Panc1 (cell line): ENCODE measurements around the gene BUD31. TPM values are rescaled to one million over a fixed set of nuclear protein-coding genes. Genes with fewer than 3 reads are reported as not detected.
A peak's percentile ranks its signal among the peaks of the same experiment; 100 is the strongest.

Source experiments
- ATAC-seq: fragments of 200-7000 bp; cut with Tn5 transposase; 2 replicates; pipeline ENCODE4 v1.9.1; 2020; ENCODE audit warnings: mild to moderate bottlenecking, moderate library complexity
- BruUV-seq: library from RNA; stranded (reverse); fragments of 400-500 nt; replicated peaks from 2 replicates; lab custom pipeline; 2021; lab: Mats Ljungman, UMichigan
- CTCF ChIA-PET: fragments of 300-600 bp; sonication (Branson Sonifier 250); formaldehyde crosslinking; loops from one replicate; lab custom pipeline; 2022; ENCODE audit warnings: antibody characterized with exemption; lab: Charles Lee
- POLR2A ChIA-PET: fragments of 300-600 bp; sonication (Branson Sonifier 250); formaldehyde crosslinking; loops from one replicate; lab custom pipeline; 2022; ENCODE audit warnings: antibody characterized with exemption; lab: Charles Lee
- DNase-seq: peaks from one replicate; pipeline ENCODE4 v3.0.0-alpha.2; 2010; ENCODE audit warnings: low read depth, low spot score
- H3K27ac ChIP-seq: 2 replicates; pipeline ENCODE4 v1.5.1; 2011; ENCODE audit warnings: mild to moderate bottlenecking, low read length, inconsistent platforms
- H3K27me3 ChIP-seq: fragments of 200-500 bp; sonication (Bioruptor generic); 2 replicates; pipeline ENCODE4 v1.6.0; 2014; ENCODE audit warnings: low read length, inconsistent platforms; ENCODE audit not compliant: control insufficient read depth, insufficient read depth
- H3K36me3 ChIP-seq: fragments of 200-500 bp; sonication (Bioruptor generic); 2 replicates; pipeline ENCODE4 v1.5.1; 2014; ENCODE audit warnings: inconsistent platforms, mild to moderate bottlenecking, low read length, moderate library complexity; ENCODE audit not compliant: control insufficient read depth, insufficient read depth
- H3K4me1 ChIP-seq: 2 replicates; pipeline ENCODE4 v1.5.1; 2011; ENCODE audit warnings: inconsistent platforms, mild to moderate bottlenecking, low read length, moderate library complexity; ENCODE audit not compliant: control insufficient read depth, insufficient read depth
- H3K4me3 ChIP-seq, 2 experiments: 2 replicates each; pipeline ENCODE4 v1.5.1; 2011 to 2012; ENCODE audit warnings: low read depth in 2 of 2, low read length in 2 of 2, mild to moderate bottlenecking in 2 of 2, inconsistent platforms in 1 of 2, moderate library complexity in 1 of 2
- H3K9me3 ChIP-seq: fragments of 200-500 bp; sonication (Bioruptor generic); 2 replicates; pipeline ENCODE4 v1.5.1; 2014; ENCODE audit warnings: low read depth, mild to moderate bottlenecking, inconsistent platforms, low read length, moderate library complexity; ENCODE audit not compliant: control insufficient read depth, insufficient read depth
- CTCF ChIP-seq: fragments of 450-650 bp; IDR thresholded peaks from 2 replicates; pipeline ENCODE4 v1.5.1; 2017; ENCODE audit warnings: mild to moderate bottlenecking
- POLR2AphosphoS5 ChIP-seq: IDR thresholded peaks from 2 replicates; pipeline ENCODE4 v1.6.1; 2012; ENCODE audit warnings: mild to moderate bottlenecking, low read depth, low read length, moderate library complexity
- REST ChIP-seq, 2 experiments: IDR thresholded peaks; 2 replicates each; pipeline ENCODE4 v1.6.1; 2011 to 2012; ENCODE audit warnings: low read depth in 2 of 2, control low read depth in 1 of 2, low read length in 1 of 2, mild to moderate bottlenecking in 1 of 2, moderate library complexity in 1 of 2; ENCODE audit not compliant: insufficient read depth in 1 of 2
- SIN3A ChIP-seq: IDR thresholded peaks from 2 replicates; pipeline ENCODE4 v1.6.1; 2012; ENCODE audit warnings: low read depth, mild to moderate bottlenecking, low read length, moderate library complexity, borderline replicate concordance; ENCODE audit not compliant: insufficient read depth
- TCF7L2 ChIP-seq: IDR thresholded peaks from 2 replicates; pipeline ENCODE4 v1.6.1; 2011; ENCODE audit warnings: mild to moderate bottlenecking, low read depth, low read length, inconsistent platforms
- in situ Hi-C: cut with HindIII; loops from 2 replicates; pipeline ENCODE4 v1.10.0; 2016; ENCODE audit warnings: low sequenced_read_pairs, low pct_unique_long_range_greater_than_20kb
- intact Hi-C: fragments of 100-400 bp; cut with micrococcal nuclease; formaldehyde crosslinking; loops from one replicate; pipeline ENCODE4 v1.10.0; 2022; ENCODE audit not compliant: unreplicated experiment
- total RNA-seq: library from RNA; stranded (reverse); gene quantifications from one replicate; pipeline ENCODE4 v1.2.1, GENCODE V29; 2021; ENCODE audit not compliant: unreplicated experiment

BUD31 gene
- total RNA-seq, 1 experiment from 2014 or later = 179 TPM

- BruUV-seq = no TSS peak
- no peaks in the 10 kb centered on the region for H3K9me3 ChIP-seq
- no peak overlapping the region for H3K4me3 ChIP-seq
- H3K27me3 ChIP-seq = no peaks in the 10 kb centered on the region
- intact Hi-C loops = no loop called here
- in situ Hi-C loops = no loop called here
- H3K27ac ChIP-seq = no peak overlapping the region
- POLR2A ChIA-PET = no interaction called here
- DNase-seq = no peak
- CTCF ChIA-PET = no interaction called here
- no peaks in the 10 kb centered on the region for H3K4me1 ChIP-seq
- TF ChIP-seq REST (IDR thresholded peaks at IDR 0.05; ENCODE audit: insufficient read depth in 1 of 2, low read depth in 2 of 2, low read length in 1 of 2) (no peak), CTCF (no peak; the same call in 1 of the 2 replicates), POLR2AphosphoS5 (0 out of 2 replicates have a peak, but pooled peaks have one; percentile 5), SIN3A (no peak), TCF7L2 (no peak)
- H3K36me3 ChIP-seq = peaks cover 17% of the 10 kb centered on the region; the same call in 1 of the 2 replicates
- ATAC-seq = peak; percentile 76
Observed at GRCh38 chr7:99447943-99448342, 39.2 kb downstream of the BUD31 start.

- H3K4me3 ChIP-seq = no peak overlapping the region
- in situ Hi-C loops = no loop called here
- TF ChIP-seq SIN3A (no peak), REST (IDR thresholded peaks at IDR 0.05; ENCODE audit: insufficient read depth in 1 of 2, low read depth in 2 of 2, low read length in 1 of 2) (no peak), CTCF (no peak), TCF7L2 (no peak), POLR2AphosphoS5 (no peak)
- CTCF ChIA-PET = no interaction called here
- no peak overlapping the region for H3K27ac ChIP-seq
- POLR2A ChIA-PET = interaction anchor here (0.6 to 0.9 kb wide), 3 partner anchors 17 to 39 kb away, joined by 3 to 4 read pairs (median 3); no protein-coding TSS in a partner anchor
- ATAC-seq (no peak), DNase-seq (no peak)
- intact Hi-C loops = no loop called here
- H3K4me1 ChIP-seq = no peaks in the 10 kb centered on the region
- no peaks in the 10 kb centered on the region for H3K9me3 ChIP-seq
- H3K36me3 ChIP-seq = peaks cover 19% of the 10 kb centered on the region; the same call in 1 of the 2 replicates
- BruUV-seq = no TSS peak
- no peaks in the 10 kb centered on the region for H3K27me3 ChIP-seq
Observed at GRCh38 chr7:99448855-99449254, 40.1 kb downstream of the BUD31 start.
